Fibroblast of skin of right quadriceps (primary cell): ENCODE measurements around the gene FRS3.

Experiments used
- DNase-seq: peaks from one replicate; pipeline ENCODE4 v3.0.0-alpha.2; 2013

FRS3 gene

GRCh38 chr6:41790045-41790444 is 10.3 kb upstream of the FRS3 start:
- DNase-seq: no peak

GRCh38 chr6:41789390-41789724 is 9.7 kb upstream of the FRS3 start:
- DNase-seq: no peak

GRCh38 chr6:41787219-41787917 is 7.7 kb upstream of the FRS3 start, which contains the start of gene TOMM6:
TOMM6 (plus strand) TSS chr6:41787694; CDS start chr6:41787698, 4 bp downstream.
- DNase-seq: peak; percentile 93

GRCh38 chr6:41786451-41787218 is 6.9 kb upstream of the FRS3 start:
- DNase-seq: peak; percentile 79

GRCh38 chr6:41785689-41786450 is 6.2 kb upstream of the FRS3 start:
- peak; percentile 16 for DNase-seq

GRCh38 chr6:41785254-41785653 is 5.6 kb upstream of the FRS3 start:
- no peak for DNase-seq

- no peak for DNase-seq
Measured at GRCh38 chr6:41784581-41785171, 5.0 kb upstream of the FRS3 start.

- no peak for DNase-seq
Measured at GRCh38 chr6:41783106-41783780, 3.5 kb upstream of the FRS3 start.

GRCh38 chr6:41781366-41781730 is 1.6 kb upstream of the FRS3 start:
- DNase-seq: no peak

GRCh38 chr6:41780551-41781365 is 1.1 kb upstream of the FRS3 start, which contains the start of gene PRICKLE4:
PRICKLE4 (plus strand) TSS chr6:41780782; CDS start chr6:41783474, 2,692 bp downstream.
- no peak for DNase-seq

GRCh38 chr6:41779336-41779735 is 364 bp downstream of the FRS3 start:
- DNase-seq: no peak

- DNase-seq: no peak
Measured at GRCh38 chr6:41778895-41779294, 805 bp downstream of the FRS3 start.

- DNase-seq: no peak
Measured at GRCh38 chr6:41777551-41778285, 2.0 kb downstream of the FRS3 start.

GRCh38 chr6:41775293-41775882 is 4.3 kb downstream of the FRS3 start:
- no peak for DNase-seq

GRCh38 chr6:41774841-41775240 is 4.9 kb downstream of the FRS3 start:
- DNase-seq: no peak

- DNase-seq: no peak
Measured at GRCh38 chr6:41771058-41771983, 8.4 kb downstream of the FRS3 start.

GRCh38 chr6:41770381-41771057 is 9.2 kb downstream of the FRS3 start:
- DNase-seq: no peak

GRCh38 chr6:41769376-41769775 is 10.3 kb downstream of the FRS3 start:
- DNase-seq: no peak
